Activated T-helper 2 cell treated with anti-CD3 and anti-CD28 coated beads, Interferon-gamma antibody, Interleukin-2, Interleukin-4, amounts not matched to agents 10 μg/mL and 5 μg/mL and 100 μg/mL, durations not matched to agents 14 hours and 24 hours and 36 hours (primary cell): Measurements from ENCODE around the gene FANCD2. TPM values are rescaled to one million over a fixed set of nuclear protein-coding genes. Genes with fewer than 3 reads are reported as not detected.
"Not testable (repeated sequence)": the region's sequence is repeated elsewhere in the genome, so short reads cannot be mapped to it uniquely, and the experiment has no call there.

ENCODE experiments used
- DNase-seq: peaks from one replicate; pipeline ENCODE4 v3.0.0; 2021; ENCODE audit warnings: low spot score
- H3K27ac Mint-ChIP-seq: one replicate; pipeline ENCODE4 v1.8.0; 2021; ENCODE audit warnings: mixed read lengths
- H3K27me3 Mint-ChIP-seq: one replicate; pipeline ENCODE4 v1.8.0; 2021; ENCODE audit warnings: low read depth, mixed read lengths
- H3K36me3 Mint-ChIP-seq: one replicate; pipeline ENCODE4 v1.8.0; 2021; ENCODE audit warnings: low read depth, mixed read lengths
- H3K4me1 Mint-ChIP-seq: one replicate; pipeline ENCODE4 v1.8.0; 2021; ENCODE audit warnings: low read depth, mixed read lengths
- H3K4me3 Mint-ChIP-seq: one replicate; pipeline ENCODE4 v1.8.0; 2021; ENCODE audit warnings: low read depth, mild to moderate bottlenecking, moderate library complexity, mixed read lengths
- H3K9me3 Mint-ChIP-seq: one replicate; pipeline ENCODE4 v1.8.0; 2021; ENCODE audit warnings: mixed read lengths
- intact Hi-C: fragments of 100-400 bp; cut with micrococcal nuclease; formaldehyde crosslinking; loops from one replicate; pipeline ENCODE4 v1.15.1; 2023
- total RNA-seq: library from RNA; stranded (reverse); gene quantifications from 2 replicates; pipeline ENCODE4 v1.2.3, GENCODE V29; 2022

FANCD2 gene
- total RNA-seq, 1 donor from 2014 or later = 54.4 TPM

DNA sequence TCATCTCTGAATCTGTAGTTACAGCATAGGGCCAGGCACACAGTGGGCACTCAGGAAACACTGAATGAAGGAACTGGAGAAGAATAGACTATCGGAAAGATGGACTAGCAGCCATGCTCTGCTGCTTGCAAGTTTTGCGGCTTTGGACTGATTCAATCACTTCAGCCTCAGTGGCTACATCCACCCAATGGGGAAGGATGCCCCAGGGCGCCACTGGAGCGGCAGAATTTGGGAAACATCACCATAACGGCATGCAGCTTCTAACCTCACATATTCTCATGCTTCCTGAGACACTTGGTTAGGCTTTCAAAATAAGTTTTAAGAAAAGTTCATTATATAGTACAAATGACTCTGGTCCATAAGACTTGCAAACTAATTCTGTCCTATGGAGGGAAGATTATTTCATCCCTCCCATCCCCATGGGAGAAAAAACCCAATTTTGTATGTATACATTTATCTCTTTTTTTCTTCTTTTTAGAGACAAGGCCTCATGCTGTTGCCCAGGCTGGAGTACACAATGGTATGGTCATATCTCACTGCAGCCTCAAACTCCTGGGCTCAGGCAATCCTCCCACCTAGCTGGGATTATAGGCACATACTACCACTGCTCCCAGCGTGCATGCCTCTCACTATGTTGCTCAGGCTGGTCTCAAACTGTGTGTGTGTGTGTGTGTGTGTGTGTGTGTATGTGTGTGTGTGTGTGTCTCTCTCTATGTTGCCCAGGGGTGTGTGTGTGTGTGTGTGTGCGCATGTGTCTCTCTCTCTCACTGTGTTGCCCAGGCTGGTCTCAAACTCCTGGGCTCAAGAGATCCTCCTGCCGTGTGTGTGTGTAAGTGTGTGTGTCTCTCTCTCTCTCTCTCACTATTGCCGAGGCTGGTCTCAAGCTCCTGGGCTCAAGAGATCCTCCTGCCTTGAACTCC is 4.1 kb upstream of the FANCD2 start:
- Mint-ChIP-seq H3K27ac (no peak overlapping the region), H3K4me3 (no peak overlapping the region), H3K9me3 (no peaks in the 10 kb centered on the region), H3K36me3 (peaks cover 44% of the 10 kb centered on the region), H3K27me3 (no peaks in the 10 kb centered on the region), H3K4me1 (peaks cover 17% of the 10 kb centered on the region)
- no peak for DNase-seq
- intact Hi-C loops = no loop called here

DNA sequence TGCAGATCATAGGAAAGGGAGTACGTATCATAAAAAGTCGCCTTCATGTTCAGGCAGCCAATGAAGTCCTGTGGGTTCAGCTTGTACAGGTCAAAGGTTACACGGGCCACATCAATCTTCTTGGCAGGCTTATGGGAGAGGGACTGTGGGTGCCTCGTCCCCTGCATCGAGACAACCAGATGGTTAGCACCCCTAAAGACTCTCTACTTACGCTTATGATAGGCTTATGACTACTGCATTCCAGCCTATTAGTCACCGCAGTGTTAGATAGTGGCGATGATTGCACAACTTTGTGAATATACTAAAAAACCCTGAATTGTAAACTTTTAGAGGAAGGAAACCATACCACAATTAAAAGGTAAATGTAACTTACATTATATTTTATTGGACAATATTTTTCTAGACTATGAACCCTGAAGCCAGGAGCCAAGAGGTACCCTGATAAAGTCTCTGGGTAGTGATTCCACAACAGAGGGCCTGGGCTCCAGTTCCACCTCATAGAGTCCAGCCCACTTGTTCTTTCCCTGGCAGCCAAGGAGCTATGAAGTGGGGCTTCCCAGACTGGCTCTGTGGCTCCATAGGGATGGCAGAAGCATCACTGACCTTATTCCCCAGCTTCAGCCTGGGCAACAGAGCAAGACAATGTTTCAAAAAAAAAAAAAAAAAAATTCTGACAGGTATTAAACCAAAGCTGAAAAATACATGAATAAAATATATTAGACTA is 2.5 kb upstream of the FANCD2 start:
- intact Hi-C loops = no loop called here
- peak overlapping the region; percentile 33 for H3K4me3 Mint-ChIP-seq
- H3K4me1 Mint-ChIP-seq = peaks cover 22% of the 10 kb centered on the region
- H3K36me3 Mint-ChIP-seq = peaks cover 38% of the 10 kb centered on the region
- DNase-seq = no peak
- no peaks in the 10 kb centered on the region for H3K9me3 Mint-ChIP-seq
- no peaks in the 10 kb centered on the region for H3K27me3 Mint-ChIP-seq
- H3K27ac Mint-ChIP-seq = no peak overlapping the region

DNA sequence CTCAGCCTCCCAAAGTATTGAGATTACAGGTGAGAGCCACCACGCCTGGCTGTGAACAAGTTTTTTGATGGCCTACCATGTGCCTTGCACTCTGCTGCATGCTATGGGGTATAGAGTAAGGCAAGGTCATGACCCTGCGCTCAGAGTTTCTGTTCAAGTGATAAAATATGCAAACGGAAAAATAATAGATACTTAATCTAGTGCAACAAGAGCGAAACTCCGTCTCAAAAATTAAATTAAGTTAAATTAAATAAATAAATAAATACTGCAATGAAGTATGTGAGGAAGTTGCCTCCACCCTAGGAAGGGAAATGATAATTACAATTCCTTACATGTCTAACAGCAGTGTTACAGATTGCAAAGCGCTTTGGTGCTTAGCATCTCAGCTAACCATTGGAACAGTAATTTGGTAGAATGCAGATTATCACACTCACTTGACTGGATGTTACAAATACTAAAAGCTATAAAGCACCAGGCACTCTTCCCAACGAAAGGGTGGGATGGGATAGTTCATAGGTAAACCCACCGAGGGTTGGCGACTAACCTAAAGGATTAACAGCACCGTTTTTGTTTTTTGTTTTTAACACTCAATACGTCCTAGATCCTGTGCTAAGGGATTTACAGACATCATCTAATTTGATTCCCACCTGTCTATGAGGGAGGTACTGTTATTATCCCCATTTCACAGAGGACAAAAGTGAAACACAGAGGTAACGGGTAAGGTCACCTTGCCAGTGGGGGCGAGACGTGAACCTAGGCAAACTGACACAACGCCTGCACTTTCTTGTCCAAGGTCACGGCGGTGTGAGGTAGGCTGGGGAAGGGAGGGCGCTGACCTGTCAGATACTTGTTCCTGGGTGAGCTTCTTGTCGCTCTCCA is 793 bp upstream of the FANCD2 start:
- Mint-ChIP-seq H3K4me3 (peak overlapping the region; percentile 98), H3K4me1 (peaks cover 25% of the 10 kb centered on the region), H3K9me3 (no peaks in the 10 kb centered on the region), H3K27ac (peak overlapping the region; percentile 99), H3K36me3 (peaks cover 40% of the 10 kb centered on the region), H3K27me3 (no peaks in the 10 kb centered on the region)
- no peak for DNase-seq
- intact Hi-C loops = loop anchor here (1.0 to 5.0 kb wide), 6 partner anchors 7 to 297 kb away; partner anchors contain the start of genes BRK1, CRELD1 and TATDN2

DNA sequence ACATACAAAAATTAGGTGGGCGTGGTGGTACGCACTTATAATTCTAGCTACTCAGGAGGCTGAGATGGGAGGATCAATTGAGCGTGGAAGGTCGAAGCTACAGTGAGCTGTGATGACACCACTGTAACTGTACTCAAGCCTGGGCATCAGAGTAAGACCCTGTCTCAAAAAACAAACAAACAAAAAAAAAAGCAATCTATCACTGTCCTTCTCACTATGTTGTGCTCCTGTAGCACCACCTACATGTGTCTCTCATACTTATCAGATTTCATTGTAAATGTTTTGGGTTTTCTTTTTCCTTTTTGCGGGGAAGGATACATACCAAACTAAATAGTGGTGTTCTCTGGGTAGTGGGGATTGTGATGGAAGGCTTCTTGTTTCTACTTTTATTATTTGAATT is 14.8 kb downstream of the FANCD2 start:
- Mint-ChIP-seq H3K27me3 (no peaks in the 10 kb centered on the region), H3K27ac (no peak overlapping the region), H3K9me3 (no peaks in the 10 kb centered on the region), H3K4me3 (no peak overlapping the region), H3K36me3 (peaks cover 62% of the 10 kb centered on the region), H3K4me1 (no peaks in the 10 kb centered on the region)
- intact Hi-C loops = no loop called here
- no peak for DNase-seq

DNA sequence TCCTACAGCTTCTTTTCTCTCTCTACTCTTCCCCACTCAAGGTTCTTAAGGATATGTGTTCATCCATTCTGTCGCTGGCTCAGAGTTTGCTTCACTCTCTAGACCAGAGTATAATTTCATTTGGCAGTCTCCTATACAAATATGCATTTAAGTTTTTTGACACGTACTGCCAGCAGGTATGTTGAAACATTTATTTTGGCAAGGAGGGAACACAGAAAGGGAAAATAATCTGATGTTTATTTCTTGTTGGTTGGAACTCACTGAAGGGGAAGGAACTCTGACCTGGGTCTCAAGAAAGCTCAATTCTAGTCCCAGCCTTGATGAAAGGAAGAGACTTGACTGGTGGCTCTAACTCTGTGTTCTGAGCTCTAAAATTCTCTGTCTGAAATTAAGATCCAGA is 21.6 kb downstream of the FANCD2 start:
- H3K36me3 Mint-ChIP-seq = peaks cover 65% of the 10 kb centered on the region

DNA sequence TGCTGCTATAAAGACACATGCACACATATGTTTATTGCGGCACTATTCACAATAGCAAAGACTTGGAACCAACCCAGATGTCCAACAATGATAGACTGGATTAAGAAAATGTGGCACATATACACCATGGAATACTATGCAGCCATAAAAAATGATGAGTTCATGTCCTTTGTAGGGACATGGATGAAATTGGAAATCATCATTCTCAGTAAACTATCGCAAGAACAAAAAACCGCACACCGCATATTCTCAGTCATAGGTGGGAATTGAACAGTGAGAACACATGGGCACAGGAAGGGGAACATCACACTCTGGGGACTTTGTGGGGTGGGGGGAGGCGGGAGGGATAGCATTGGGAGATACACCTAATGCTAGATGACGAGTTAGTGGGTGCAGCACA is 26.8 kb downstream of the FANCD2 start:
- H3K4me1 Mint-ChIP-seq, H3K9me3 Mint-ChIP-seq, H3K27me3 Mint-ChIP-seq, DNase-seq, H3K27ac Mint-ChIP-seq, H3K4me3 Mint-ChIP-seq, intact Hi-C loops: not testable (repeated sequence)
- peaks cover 65% of the 10 kb centered on the region for H3K36me3 Mint-ChIP-seq

More for the DNA sequence above, 21.6 kb downstream of the FANCD2 start:
- Mint-ChIP-seq H3K27me3 (peaks cover 2% of the 10 kb centered on the region), H3K9me3 (no peaks in the 10 kb centered on the region), H3K4me1 (peaks cover 2% of the 10 kb centered on the region), H3K27ac (no peak overlapping the region), H3K4me3 (no peak overlapping the region)
- no peak for DNase-seq
- intact Hi-C loops = no loop called here

DNA sequence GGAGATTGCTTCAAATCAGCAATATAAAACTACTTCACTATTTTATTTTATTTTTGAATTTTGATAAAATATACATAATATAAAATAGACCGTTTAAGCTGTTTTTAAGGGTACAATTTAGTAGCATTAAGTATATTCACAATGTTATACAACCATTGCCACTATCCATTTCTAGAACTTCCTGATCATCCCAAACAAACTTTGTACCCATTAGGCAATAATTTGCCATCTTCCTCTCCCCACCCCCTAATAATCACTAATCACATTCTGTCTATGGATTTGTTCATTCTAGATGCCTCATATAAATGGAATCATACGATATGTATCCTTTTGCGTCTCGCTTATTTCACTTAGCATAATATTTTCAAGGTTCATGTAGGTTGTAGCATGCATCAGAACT is 28.9 kb downstream of the FANCD2 start:
- peak overlapping the region; percentile 65 for H3K27ac Mint-ChIP-seq
- peaks cover 54% of the 10 kb centered on the region for H3K36me3 Mint-ChIP-seq

DNA sequence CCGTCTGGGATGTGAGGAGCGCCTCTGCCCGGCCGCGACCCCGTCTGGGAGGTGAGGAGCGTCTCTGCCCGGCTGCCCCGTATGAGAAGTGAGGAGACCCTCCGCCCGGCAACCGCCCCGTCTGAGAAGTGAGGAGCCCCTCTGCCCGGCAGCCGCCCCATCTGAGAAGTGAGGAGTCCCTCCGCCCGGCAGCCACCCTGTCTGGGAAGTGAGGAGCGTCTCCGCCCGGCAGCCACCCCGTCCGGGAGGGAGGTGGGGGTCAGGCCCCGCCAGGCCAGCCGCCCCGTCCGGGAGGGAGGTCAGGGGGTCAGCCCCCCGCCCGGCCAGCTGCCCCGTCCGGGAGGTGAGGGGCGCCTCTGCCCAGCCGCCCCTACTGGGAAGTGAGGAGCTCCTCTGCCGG is 43.8 kb downstream of the FANCD2 start:
- intact Hi-C loops, H3K4me1 Mint-ChIP-seq, H3K4me3 Mint-ChIP-seq, DNase-seq, H3K27ac Mint-ChIP-seq, H3K9me3 Mint-ChIP-seq, H3K27me3 Mint-ChIP-seq: not testable (repeated sequence)
- peaks cover 68% of the 10 kb centered on the region for H3K36me3 Mint-ChIP-seq

More for the DNA sequence above, 28.9 kb downstream of the FANCD2 start:
- DNase-seq = no peak
- H3K9me3 Mint-ChIP-seq = no peaks in the 10 kb centered on the region
- H3K4me3 Mint-ChIP-seq = no peak overlapping the region
- H3K4me1 Mint-ChIP-seq = peaks cover 2% of the 10 kb centered on the region
- no peaks in the 10 kb centered on the region for H3K27me3 Mint-ChIP-seq
- intact Hi-C loops = no loop called here

DNA sequence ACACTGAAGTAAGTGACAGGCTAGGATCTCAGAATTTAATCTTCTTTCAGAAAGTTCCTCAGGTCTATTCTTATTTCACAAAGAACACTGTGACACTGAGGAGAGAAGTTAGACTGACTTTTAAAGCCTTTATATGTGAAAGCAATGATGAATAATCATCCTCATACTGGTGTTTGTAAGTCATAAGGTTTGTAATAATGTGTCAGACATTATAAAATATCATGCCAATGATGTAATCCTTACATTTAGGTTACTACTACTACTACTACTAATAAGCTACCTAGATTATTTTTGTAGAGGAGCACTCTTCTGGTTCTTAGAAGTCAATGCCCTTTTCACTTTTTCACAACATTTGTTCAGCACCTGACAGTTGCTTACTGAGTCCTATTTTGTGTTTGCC is 48.4 kb downstream of the FANCD2 start:
- H3K27ac Mint-ChIP-seq = no peak overlapping the region
- no peaks in the 10 kb centered on the region for H3K27me3 Mint-ChIP-seq
- H3K4me3 Mint-ChIP-seq = no peak overlapping the region
- no peak for DNase-seq
- H3K36me3 Mint-ChIP-seq = peaks cover 46% of the 10 kb centered on the region
- H3K4me1 Mint-ChIP-seq = no peaks in the 10 kb centered on the region
- H3K9me3 Mint-ChIP-seq = no peaks in the 10 kb centered on the region
- intact Hi-C loops = no loop called here

DNA sequence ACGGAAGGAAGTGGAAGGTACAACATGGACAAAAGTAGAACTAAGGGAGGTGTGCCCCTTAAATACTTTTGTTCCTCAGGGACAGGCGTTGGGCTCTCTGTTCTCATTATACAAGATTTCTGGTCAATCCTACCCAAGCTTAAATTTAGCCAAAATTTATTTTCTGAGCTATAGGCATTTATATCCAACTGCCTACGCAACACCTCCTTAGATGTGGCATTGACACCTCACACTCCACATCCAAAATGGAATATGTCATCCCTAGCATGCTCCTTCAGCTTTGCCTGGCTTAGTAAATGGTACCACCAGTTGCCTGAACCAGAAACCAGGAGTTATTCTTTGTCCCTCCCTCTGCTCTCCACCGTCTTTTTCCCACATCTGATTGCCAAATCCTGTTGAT is 55.6 kb downstream of the FANCD2 start:
- Mint-ChIP-seq H3K4me3 (no peak overlapping the region), H3K36me3 (peaks cover 54% of the 10 kb centered on the region), H3K4me1 (no peaks in the 10 kb centered on the region), H3K9me3 (no peaks in the 10 kb centered on the region), H3K27ac (no peak overlapping the region), H3K27me3 (no peaks in the 10 kb centered on the region)
- intact Hi-C loops = no loop called here
- DNase-seq = no peak

DNA sequence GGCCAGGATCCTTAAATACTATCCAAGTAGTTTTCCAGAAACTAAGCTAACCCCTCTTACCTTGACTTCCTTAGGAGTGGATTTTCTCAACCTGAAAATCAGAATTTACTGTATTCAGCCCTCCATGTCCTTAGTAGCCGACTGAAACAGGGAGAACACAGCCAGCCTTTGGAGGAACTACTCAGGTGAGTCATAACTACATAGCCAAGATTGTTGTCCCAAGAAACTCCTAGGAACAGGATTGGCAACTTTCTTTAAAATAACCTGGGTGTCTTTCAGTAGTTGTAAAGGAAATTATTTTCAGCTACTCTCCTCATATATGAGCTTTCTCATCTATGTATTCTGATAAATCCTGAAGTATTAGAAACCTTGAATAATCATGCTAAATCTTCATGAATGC is 59.5 kb downstream of the FANCD2 start:
- no peaks in the 10 kb centered on the region for H3K4me1 Mint-ChIP-seq
- H3K4me3 Mint-ChIP-seq = no peak overlapping the region
- no peaks in the 10 kb centered on the region for H3K9me3 Mint-ChIP-seq
- H3K36me3 Mint-ChIP-seq = peaks cover 62% of the 10 kb centered on the region
- no peaks in the 10 kb centered on the region for H3K27me3 Mint-ChIP-seq
- H3K27ac Mint-ChIP-seq = no peak overlapping the region
- DNase-seq = no peak
- intact Hi-C loops = no loop called here

DNA sequence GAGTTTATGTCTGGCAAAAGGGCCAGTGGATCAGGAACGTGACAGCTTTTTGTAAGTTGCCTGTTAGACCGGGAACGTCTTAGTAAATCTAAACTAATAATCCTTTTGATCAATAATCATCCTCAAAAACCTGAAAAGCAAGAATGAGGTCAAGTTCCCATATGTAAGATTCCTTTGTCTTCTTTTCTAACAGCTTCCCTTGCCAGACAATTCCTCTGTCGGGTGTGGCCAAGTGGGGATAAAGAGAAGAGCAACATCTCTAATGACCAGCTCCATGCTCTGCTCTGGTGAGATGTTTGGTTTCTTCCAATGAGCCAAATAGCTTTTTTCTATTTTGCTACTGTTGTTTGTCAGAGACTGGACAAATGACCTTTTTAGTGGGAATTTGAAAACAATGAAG is 62.0 kb downstream of the FANCD2 start:
- Mint-ChIP-seq H3K27ac (no peak overlapping the region), H3K4me3 (no peak overlapping the region), H3K4me1 (no peaks in the 10 kb centered on the region), H3K27me3 (no peaks in the 10 kb centered on the region), H3K36me3 (peaks cover 60% of the 10 kb centered on the region), H3K9me3 (no peaks in the 10 kb centered on the region)
- DNase-seq = no peak
- intact Hi-C loops = no loop called here
